DMS153 (cell line): Measurements from ENCODE around the gene PNPLA1.

Source experiments
- DNase-seq: peaks from one replicate; lab custom pipeline; 2025; lab: John Stamatoyannopoulos, UW

Gene PNPLA1

GRCh38 chr6:36246506-36247268, 23.2 kb upstream of the PNPLA1 start:
- no peak for DNase-seq

- DNase-seq: no peak
These were observed 22.2 kb upstream of the PNPLA1 start for GRCh38 chr6:36247693-36248092.

GRCh38 chr6:36248980-36249379, 20.9 kb upstream of the PNPLA1 start:
- DNase-seq: no peak

DNA sequence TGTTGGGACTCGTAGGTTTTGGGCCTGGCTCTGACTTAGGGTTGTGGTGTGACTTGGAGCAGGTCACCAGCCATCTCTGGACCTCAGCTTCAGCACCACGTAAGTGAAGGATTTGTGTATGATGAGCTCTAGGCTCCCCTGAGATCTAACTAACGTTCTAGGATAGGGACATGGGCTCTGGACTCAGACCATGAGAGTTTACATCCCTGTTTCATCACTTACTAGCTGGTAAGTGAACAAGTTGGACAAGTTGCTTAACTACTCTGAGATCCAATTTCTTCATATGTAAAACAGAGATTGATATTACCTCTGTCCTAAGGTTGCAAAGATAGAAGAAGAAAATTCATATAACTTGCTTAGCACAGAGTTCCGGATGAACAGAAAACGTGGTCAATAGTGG, 20.3 kb upstream of the PNPLA1 start:
- no peak for DNase-seq

GRCh38 chr6:36252005-36252404, 17.9 kb upstream of the PNPLA1 start:
- no peak for DNase-seq

DNA sequence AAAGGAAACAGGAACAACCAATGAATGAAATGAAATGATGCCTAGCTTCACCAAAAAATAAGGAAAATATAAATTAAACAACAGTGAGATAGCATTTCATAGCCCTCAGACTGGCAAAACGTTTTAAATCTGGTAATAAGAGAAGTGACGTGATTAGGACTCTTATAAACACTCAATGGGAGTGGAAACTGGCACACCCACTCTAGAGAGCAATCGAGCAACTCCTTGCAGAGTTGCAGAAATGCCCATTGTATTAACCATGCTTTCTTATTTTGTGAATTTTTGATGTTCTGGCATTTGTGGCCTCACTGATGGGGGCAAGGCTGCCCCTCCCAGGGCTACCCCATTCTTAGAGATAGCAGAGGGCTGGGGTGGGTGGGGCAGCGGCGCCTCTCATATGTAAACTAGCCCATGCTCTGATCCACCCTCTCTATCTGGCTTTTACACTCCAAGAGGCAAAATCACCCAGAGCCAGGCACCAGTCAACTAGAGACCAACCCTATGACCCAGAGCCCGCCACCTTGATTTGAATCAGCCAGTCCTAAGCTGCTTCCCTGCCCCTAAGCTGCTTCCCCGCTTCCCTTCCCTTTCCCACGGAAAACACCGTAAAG, 6.4 kb upstream of the PNPLA1 start:
- DNase-seq: no peak

- DNase-seq: no peak
These were observed 4.1 kb upstream of the PNPLA1 start for GRCh38 chr6:36265744-36266143.

DNA sequence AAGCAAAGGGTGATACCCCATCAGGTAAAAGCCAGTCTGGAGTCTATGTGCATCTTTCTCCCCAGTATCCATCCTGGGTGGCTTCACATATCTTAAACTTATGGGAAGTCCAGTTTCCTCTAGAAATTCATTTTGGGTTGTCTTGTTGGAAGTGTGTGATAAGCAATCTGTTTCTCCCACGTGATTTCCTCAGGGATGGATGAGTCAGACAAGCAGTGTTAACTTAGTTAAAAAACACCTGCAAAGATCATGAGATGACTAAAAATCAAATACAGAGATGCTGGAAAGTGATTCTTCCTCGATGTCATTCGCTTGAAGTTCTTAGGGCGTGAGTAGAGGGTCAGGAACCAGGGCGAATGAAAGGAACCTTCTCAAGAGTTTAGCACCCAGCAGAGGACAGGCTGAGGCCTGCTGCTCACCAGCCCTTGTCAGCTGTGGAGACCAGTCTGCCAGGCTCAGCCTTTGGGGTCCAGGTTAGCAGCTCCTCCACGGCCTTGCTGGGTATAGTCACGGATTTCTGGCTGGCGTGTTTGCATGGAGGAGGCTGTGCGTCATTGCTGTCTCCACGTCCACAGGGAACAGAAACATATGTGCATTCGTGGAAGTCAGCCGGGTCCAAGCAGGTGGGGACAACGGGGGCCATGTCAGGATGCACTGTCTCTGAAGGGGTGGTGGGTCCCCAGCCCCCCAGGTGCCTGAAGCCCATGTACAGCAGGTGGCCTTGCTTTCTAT, 2.8 kb upstream of the PNPLA1 start:
- no peak for DNase-seq

- no peak for DNase-seq
These were observed 2.0 kb upstream of the PNPLA1 start for GRCh38 chr6:36267731-36268477.

GRCh38 chr6:36268478-36269275, 1.2 kb upstream of the PNPLA1 start:
- DNase-seq: no peak

GRCh38 chr6:36272234-36272633, 2.4 kb downstream of the PNPLA1 start:
- DNase-seq: no peak

DNA sequence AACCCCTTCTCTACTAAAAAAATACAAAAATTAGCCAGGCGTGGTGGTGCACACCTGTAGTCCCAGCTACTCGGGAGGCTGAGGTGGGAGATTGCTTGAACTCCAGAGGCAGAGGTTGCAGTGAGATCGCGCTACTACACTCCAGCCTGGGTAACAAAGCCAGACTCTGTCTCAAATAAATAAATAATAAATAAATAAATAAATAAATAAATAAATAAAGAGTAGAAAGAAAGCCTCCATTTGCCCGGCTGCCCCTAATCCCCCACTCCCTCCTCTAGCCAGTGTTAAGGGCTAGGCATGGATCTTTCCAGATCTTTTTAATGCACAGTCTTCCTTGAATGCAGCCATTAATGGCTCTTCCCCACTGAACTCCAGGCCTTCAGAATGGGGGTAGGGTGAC, 3.2 kb downstream of the PNPLA1 start:
- no peak for DNase-seq

DNA sequence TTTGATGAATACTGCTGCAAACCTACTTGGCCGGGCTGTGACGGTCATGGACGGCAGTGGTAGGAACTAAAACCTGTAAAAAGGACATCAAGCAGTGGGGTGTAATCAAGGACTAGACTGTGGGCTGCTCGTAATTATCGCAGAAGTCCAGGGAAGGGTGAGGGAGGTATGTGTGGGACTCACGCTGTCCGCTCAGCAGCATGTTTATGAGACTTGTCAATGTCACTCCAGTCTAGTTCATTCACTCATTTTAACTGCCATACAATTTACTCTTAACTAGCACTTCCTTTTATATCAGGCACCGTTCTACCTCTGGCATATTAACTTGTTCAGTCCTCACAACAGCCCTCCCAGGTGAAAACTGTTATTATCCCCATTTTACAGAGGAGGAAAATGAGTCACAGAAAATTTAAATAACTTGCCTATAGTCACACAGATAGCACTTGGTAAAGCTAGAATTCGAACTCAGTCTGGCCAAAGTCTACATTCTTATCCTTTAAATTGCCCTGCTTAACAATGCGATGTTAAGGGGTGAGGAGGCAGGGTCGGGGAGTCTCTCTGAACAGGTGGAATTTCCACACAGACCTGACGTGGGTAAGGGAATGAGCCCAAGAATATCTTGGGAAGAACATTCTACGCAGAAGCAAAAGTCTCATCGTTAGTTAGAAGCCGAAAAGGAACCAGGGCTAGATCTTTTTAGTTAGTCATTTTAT, 4.1 kb downstream of the PNPLA1 start:
- DNase-seq: no peak

DNA sequence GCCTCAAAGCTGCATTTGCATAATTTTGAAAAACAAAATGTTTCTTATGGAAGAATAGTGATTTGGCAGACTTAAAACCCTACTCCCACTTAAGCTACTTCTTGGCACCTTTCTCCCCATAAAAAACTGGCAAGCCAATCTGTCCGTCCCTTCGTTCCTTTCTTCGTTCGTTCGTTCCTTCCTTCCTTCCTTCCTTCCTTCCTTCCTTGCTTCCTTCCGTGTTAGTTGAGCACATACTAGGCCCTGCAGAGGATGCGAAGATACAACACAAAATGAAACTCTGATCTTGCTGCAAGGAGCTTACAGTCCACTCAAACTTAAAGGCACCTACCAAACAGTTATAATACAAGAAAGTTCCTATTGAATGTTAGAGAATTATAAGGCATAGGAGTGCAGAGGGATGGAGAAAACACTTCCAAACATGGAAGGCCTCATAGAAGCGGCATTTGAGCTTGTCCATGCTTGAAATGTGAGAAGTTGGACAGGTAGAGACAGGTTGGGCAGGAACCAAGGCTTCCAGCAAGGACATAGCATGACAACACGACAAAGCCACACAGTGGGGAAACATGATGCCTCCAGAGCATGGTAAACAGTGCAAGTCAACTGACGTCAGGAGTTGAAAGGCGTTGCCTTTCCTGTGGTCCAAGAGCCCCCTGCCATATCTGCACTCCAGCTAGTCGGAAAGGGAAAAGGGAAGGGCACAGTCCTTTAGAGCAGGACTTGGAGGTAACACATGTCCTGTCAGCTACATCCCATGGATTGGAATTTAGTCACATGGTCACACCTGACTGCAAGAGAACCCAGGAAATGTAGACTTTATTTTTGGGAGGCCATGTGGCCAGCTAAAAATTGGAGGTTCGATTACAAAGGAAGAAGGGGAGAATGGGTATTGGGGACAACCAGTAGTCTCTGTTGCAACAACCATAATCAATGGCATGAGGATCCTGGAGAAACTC, 7.0 kb downstream of the PNPLA1 start:
- DNase-seq: no peak

DNA sequence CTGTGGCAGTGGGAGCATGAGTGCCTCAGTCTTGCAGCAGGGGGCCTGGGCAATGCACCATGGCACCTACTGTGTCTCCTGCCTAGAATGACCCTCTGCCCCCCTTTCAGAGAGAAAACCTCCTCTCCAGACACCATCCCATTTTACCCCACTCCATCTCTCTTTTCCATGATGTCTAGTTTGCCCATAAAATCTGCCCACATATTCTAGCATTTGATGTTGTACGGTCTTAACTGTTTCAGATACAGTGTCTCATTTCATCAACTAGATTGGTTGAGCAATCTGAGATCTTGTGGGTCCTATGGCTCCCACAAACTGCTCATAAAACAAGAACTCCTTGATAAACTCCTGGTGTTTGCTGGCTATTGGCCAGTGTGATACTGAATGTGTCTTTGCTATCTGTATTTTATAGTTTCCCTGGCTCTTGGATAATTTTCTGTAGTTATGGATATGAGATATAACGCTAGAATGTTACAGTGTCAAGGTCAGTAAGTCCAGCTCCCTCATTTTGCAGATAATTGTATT, 8.1 kb downstream of the PNPLA1 start:
- no peak for DNase-seq

DNA sequence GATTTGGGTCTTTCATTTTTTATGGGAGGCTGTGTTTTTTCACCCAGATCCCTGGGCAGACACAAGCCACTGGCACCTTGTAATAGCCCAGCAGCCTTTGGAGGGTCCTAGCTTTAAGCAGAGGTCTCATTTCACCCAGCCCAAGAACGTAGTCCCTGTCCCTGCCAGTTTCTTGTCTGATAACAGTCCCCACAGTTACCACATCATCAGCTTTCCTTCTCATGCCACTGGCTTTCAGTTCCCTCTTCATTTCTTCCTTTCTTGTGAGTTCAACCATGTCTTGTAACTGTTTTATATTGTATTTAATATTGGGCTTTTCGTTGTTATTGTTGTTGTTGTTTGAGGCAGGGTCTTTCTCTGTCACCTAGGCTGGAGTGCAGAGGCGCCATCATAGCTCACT, 10.6 kb downstream of the PNPLA1 start:
- DNase-seq: no peak

DNA sequence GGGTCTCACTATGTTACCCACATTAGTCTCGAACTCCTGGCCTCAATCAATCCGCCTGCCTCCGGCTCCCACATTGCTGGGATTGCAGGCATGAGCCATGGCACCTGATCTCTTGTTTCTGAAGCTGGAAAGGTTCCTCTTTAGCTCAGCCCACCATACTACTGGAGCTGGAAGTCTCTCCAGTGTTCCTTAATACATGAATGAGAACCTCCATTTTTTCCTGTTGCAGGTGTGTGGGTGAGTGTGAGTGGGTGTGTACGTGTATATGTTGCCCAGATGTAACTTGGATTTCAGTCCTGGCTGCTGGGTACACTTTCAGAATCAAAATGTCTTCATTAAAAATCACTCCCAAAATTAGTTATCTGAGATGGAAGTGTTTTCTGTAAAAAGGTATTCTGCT, 11.1 kb downstream of the PNPLA1 start:
- DNase-seq: no peak

DNA sequence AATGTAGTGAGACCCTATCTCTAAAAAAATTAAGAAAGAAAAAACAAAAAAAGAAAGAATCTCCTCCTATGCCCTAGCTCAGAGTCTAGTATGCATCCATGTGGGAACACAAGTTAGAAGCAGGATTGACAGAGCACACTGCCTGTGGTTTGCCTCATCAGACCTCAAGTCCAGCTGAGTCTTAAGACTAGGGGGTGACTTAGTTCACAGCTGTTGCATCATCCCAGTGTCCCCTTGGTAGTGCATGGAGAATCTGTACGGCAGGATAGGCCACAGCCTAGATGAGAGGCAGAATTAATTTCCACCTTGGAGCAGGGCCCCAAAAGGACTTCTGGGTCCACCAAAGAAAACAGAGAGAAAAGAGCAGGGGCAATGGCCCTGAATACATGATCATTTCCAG, 13.7 kb downstream of the PNPLA1 start:
- no peak for DNase-seq

GRCh38 chr6:36284359-36284758, 14.5 kb downstream of the PNPLA1 start:
- DNase-seq: no peak
